GM19099 (cell line): ENCODE data around the gene RENBP.
A peak's percentile ranks its signal among the peaks of the same experiment; 100 is the strongest.

Source experiments
- POLR2A ChIP-seq: IDR thresholded peaks from 3 replicates; pipeline ENCODE4 v1.6.1; 2011; ENCODE audit warnings: low read depth; ENCODE audit not compliant: insufficient read length; ENCODE audit errors: extremely low read depth

RENBP gene

DNA sequence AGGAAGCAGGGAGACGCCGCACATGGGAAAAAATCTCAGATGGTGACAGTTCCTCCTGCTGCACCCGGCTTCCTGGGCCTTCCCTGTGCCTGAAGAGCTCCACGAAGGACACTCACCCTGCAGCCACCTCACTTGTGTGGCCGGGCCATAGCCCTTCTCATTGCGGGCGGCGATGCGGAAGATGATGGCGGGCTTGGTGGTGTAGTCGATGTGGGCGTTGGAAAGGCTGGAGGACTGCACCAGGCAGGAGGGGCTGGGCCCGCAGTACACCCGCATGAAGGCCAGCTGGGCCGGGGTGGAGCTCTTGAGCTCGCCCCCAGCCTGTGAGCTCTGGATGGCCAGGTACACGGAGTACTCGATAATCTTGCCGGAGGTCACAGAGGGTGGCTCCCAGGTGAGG lies 5.7 kb upstream of the RENBP start:
- no peak for TF ChIP-seq POLR2A

DNA sequence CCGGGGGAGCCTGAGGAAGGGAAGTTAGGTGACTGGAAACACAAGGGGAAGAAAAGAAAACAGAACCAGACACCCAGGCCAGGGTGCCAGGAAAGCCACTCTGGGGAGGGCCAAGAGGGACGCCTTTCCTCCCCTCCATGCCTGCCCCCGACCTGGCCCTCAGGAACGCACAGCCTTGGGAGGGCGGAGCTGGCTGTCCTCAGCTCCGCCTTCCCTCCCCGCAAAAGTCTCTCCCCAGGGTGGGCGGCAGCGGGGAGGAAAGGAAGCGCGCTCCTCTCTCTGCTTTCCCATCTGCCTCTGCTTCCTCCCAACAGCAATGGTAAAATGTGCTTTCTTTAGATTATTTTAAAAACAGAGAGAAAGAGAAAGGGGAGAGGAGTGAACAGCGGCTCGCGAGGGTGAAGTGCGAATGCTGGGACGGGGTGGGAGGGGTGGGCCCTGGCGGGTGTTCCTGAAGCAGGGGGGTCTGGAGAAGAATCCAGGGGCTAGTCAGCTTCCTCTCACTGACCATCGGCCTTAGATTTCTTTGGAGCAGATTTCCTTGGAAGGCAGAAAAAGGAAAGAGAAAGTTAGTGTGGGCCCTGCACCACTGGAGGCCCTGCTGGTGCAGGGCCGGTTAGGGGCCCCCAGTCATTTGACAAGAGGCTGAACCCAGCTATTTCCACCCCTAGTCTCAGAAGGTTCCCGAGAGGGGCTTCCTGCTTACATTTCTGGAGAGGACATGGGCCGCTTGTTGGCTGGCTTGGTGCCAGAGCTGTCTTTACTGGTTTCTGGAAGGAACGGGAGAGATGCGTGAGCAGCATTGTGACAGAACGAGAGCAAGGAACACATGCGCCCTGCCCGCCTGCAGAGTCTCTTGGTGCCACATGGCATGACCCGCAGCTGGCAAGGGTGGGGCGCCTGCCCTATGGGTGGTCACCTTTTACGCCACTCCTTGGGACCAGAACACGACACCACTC lies 4.7 kb upstream of the RENBP start:
- no peak for TF ChIP-seq POLR2A

DNA sequence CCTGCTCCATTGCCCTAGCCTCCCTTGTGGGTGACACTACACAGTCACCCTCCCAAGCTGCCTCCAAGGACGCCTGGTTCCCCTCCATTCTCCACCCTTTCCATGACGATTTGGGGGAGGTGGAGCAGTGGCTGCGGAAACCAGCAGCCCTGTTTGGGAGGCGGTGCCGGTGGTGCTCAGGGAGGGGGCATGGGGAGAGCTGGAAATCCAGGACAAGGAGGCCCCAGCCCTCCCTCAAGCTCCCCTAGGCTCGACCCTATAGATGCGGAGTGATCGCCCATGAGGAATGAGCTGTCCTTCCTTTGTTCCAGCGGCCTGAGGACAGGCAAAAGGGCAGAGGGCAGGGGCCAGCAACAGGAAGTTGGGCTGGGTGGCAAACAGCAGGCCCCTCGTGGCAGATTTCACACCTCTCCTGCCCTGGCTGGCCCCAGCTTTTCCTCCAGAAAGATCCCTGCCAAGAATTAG lies 3.6 kb upstream of the RENBP start:
- TF ChIP-seq POLR2A = no peak

DNA sequence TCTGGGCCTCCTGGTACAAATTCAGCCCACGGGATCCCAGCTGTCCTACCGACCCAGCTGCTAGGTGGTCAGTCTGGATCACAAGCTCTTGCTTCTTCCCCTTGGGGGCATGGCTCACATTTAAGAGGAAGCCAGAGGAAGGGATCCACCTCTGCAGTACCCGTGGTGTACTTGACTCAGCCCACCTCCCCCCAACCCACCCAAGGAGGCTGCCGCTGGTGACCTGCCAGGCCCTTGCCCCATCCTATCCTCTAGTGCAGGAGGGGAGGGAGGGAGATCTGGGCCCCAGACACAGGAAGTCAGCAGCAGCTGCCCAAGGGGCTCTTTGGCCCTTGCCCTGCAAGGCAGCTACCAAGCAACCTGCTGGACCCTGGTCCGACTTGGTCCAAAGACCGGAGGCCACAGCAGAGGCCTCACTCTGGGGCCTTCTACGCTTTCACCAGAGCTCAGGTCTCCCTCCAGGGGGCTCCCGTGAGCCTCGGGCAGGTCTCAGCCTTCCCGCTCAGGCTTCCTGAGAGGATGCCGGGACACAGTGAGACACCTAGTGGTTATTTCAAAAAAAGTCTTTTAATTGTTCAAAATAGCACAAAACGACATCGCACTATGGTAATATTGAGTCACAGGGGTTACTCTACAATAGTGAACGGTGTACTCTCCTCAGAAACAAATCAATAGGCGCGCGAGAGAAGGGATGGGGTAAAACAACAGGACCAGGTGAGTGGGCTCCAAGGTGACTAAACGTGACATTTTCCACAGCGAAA lies 2.7 kb upstream of the RENBP start:
- TF ChIP-seq POLR2A = no peak

GRCh38 chrX:153945956-153946943 lies 1.8 kb upstream of the RENBP start:
- no peak for TF ChIP-seq POLR2A

DNA sequence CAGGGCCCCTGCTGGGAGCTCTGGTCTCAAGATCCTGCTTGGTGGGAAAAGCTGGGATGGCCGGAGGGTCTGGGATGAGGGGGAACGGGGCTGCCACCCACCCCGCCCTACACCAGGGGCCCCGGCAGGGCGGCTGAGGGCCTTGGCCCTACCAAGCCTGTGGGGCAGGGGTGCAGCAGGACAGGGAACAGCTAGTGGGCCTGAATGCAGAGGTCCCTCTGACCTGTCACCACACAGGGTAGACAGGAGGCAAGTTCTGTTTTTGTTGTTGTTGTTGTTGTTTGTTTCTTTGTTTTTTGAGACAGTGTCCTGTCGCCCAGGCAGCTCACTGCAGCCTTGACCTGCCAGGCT lies 332 bp upstream of the RENBP start:
- TF ChIP-seq POLR2A = no peak

GRCh38 chrX:153941336-153942252 lies 2.8 kb downstream of the RENBP start:
- TF ChIP-seq POLR2A = no peak

- no peak for TF ChIP-seq POLR2A
These were observed 4.9 kb downstream of the RENBP start for GRCh38 chrX:153939573-153939972.

GRCh38 chrX:153938226-153938786 lies 6.1 kb downstream of the RENBP start:
- no peak for TF ChIP-seq POLR2A

GRCh38 chrX:153937056-153937455 lies 7.4 kb downstream of the RENBP start:
- TF ChIP-seq POLR2A = no peak

DNA sequence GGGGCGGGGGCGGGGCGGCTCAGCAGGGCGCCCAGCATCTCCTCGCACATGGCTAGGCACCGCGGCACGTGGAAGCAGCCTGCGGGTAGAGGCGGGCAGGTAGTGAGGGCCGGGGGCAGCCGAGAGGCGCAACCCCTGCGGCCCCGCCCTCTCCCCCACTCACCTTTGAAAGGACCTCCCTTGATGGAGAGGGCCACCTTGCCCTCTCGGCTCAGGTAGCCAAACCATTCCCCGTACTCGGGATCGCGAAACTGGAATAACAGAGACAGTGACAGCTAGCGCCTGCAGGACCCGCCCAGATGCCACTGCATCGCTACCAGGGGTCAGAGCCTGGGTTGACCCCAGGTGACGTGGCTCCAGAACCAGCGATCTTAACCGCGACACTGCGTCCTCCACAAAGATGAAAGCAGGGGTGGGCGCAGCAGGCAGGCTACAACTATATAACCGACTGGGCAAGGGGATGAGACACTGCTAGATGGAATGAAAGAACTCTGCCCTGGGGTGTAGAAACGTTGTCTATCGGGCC lies 9.1 kb downstream of the RENBP start:
- no peak for TF ChIP-seq POLR2A

GRCh38 chrX:153934762-153935325 lies 9.6 kb downstream of the RENBP start, which contains the start of gene NAA10:
TSS of gene NAA10 (minus strand) at chrX:153935037. CDS start at chrX:153934904, 133 bp downstream.
- peak; percentile 60 for TF ChIP-seq POLR2A
